NCI-H524 (cell line): ENCODE results near the gene PMM2.
A peak's percentile ranks its signal among the peaks of the same experiment; 100 is the strongest.

Source experiments
- DNase-seq, 2 experiments: peaks; one replicate each; lab custom pipeline; 2025; lab: John Stamatoyannopoulos, UW

PMM2 gene

GRCh38 chr16:8887952-8888560 lies 90.4 kb downstream of the PMM2 start:
- DNase-seq, result peak in 1 of 2 experiments; percentile 26

GRCh38 chr16:8888951-8889892 lies 91.6 kb downstream of the PMM2 start:
- DNase-seq, result no peak

GRCh38 chr16:8889893-8890548 lies 92.4 kb downstream of the PMM2 start:
- DNase-seq, result no peak

- no peak for DNase-seq
Measured at GRCh38 chr16:8890549-8890921, 92.9 kb downstream of the PMM2 start.

- no peak for DNase-seq
Measured at GRCh38 chr16:8892101-8892575, 94.5 kb downstream of the PMM2 start.

GRCh38 chr16:8893426-8893825 lies 95.8 kb downstream of the PMM2 start:
- no peak for DNase-seq

GRCh38 chr16:8893976-8894690 lies 96.5 kb downstream of the PMM2 start:
- DNase-seq, result no peak

GRCh38 chr16:8894736-8895334 lies 97.2 kb downstream of the PMM2 start:
- no peak for DNase-seq

- DNase-seq, result no peak
Measured at GRCh38 chr16:8898660-8899318, 101.2 kb downstream of the PMM2 start.
